ENCODE data around the gene CHD3. TPM values are rescaled to one million over a fixed set of nuclear protein-coding genes. Genes with fewer than 3 reads are reported as not detected.

The CHD3 gene
- polyA plus RNA-seq, 1 of the 3 experiments (the other 2 are of a cell fraction), result 56.2 TPM

- Histone ChIP-seq H3K79me2 (ENCODE audit: insufficient read depth) (no peaks in the 10 kb centered on the region; the same call in 1 of the 2 replicates), H3K27me3 (ENCODE audit: insufficient read depth) (no peaks in the 10 kb centered on the region), H3K9ac (no peak overlapping the region), H3K9me3 (no peaks in the 10 kb centered on the region), H3K9me2 (no peaks in the 10 kb centered on the region), H3K4me3 (ENCODE audit: low read depth in 2 of 2, low read length in 1 of 2) (no peak overlapping the region), H3K36me3 (replicated peaks in 1 of 2; ENCODE audit: control insufficient read depth in 1 of 2, insufficient read depth in 2 of 2, low read length in 1 of 2) (peaks cover 13 to 23% of the 10 kb centered on the region in 2 experiments), H2AFZ (ENCODE audit: low read depth) (no peak overlapping the region), H3K4me2 (no peak overlapping the region), H3F3A (replicated peaks; ENCODE audit: insufficient read depth) (peaks cover 3% of the 10 kb centered on the region), H3K27ac (ENCODE audit: low read depth in 2 of 2, low read length in 1 of 2) (no peak overlapping the region), H4K20me1 (ENCODE audit: insufficient read depth) (no peaks in the 10 kb centered on the region), H3K4me1 (ENCODE audit: control insufficient read depth in 1 of 2, insufficient read depth in 2 of 2, low read depth in 1 of 2, low read length in 1 of 2) (peaks cover 0 to 3% of the 10 kb centered on the region in 2 experiments; a peak in 2 of 4 replicates)
- no peak for DNase-seq
- 91% methylated on average over 5 of the region's 5 CpGs for WGBS (ENCODE audit: low lambda C conversion rate)
- TF ChIP-seq FOXM1 (IDR thresholded peaks at IDR 0.05; ENCODE audit: low read depth) (no peak), FOXJ3 (CRISPR knock-in tag; IDR thresholded peaks at IDR 0.05) (no peak), SIN3A (IDR thresholded peaks at IDR 0.05; ENCODE audit: borderline replicate concordance, low read depth, low read length) (no peak), RFX5 (IDR thresholded peaks at IDR 0.05; ENCODE audit: low read length) (no peak), TCF12 (IDR thresholded peaks at IDR 0.05) (no peak), POLR2AphosphoS5 (IDR thresholded peaks at IDR 0.05; ENCODE audit: low read depth, low read length) (no peak), GABPA (IDR thresholded peaks at IDR 0.05; ENCODE audit: low read depth) (no peak), USF2 (IDR thresholded peaks at IDR 0.05; ENCODE audit: borderline replicate concordance, low read depth, low read length) (no peak), SMC3 (IDR thresholded peaks at IDR 0.05; ENCODE audit: low read depth, low read length) (no peak), MAX (IDR thresholded peaks at IDR 0.05; ENCODE audit: low read depth) (no peak), GATA2 (CRISPR knock-in tag; IDR thresholded peaks at IDR 0.05) (no peak), RCOR1 (IDR thresholded peaks at IDR 0.05; ENCODE audit: low read length) (no peak), EZH2phosphoT487 (IDR thresholded peaks at IDR 0.05; ENCODE audit: borderline replicate concordance, low read depth) (no peak), FOSL2 (IDR thresholded peaks at IDR 0.05; ENCODE audit: borderline replicate concordance, low read depth) (no peak)
- CTCF ChIA-PET, result interaction anchor here (1.0 to 9.9 kb wide), 14 partner anchors 9 to 208 kb away, joined by 3 to 143 read pairs (median 6); no protein-coding TSS in a partner anchor
- POLR2A ChIA-PET, result no interaction called here
Observed at GRCh38 chr17:7864995-7865650, 23.5 kb upstream of the CHD3 start.

GRCh38 chr17:7867881-7868329 is 20.7 kb upstream of the CHD3 start:
- no peak overlapping the region for H2AFZ ChIP-seq (ENCODE audit: low read depth)
- no peak overlapping the region for H3K4me3 ChIP-seq (ENCODE audit: low read depth in 2 of 2, low read length in 1 of 2)
- no peak overlapping the region for H3K4me2 ChIP-seq
- no peaks in the 10 kb centered on the region for H4K20me1 ChIP-seq (ENCODE audit: insufficient read depth)
- ChIA-PET CTCF (interaction anchor here (1.3 to 9.9 kb wide), 4 partner anchors 22 to 122 kb away, joined by 3 to 143 read pairs (median 12); partner anchors contain the start of gene CHD3), POLR2A (interaction anchor here (0.6 kb wide), 1 partner anchor 142 kb away, joined by 4 read pairs; no protein-coding TSS in a partner anchor)
- H3K4me1 ChIP-seq (ENCODE audit: control insufficient read depth in 1 of 2, insufficient read depth in 2 of 2, low read depth in 1 of 2, low read length in 1 of 2), result peaks cover 0 to 3% of the 10 kb centered on the region in 2 experiments; a peak in 2 of 4 replicates
- H3K36me3 ChIP-seq (replicated peaks in 1 of 2; ENCODE audit: control insufficient read depth in 1 of 2, insufficient read depth in 2 of 2, low read length in 1 of 2), result peaks cover 11 to 20% of the 10 kb centered on the region in 2 experiments
- no peak overlapping the region for H3K27ac ChIP-seq (ENCODE audit: low read depth in 2 of 2, low read length in 1 of 2)
- no peak for DNase-seq
- H3K9me3 ChIP-seq, result no peaks in the 10 kb centered on the region
- H3K9ac ChIP-seq, result no peak overlapping the region
- H3K9me2 ChIP-seq, result no peaks in the 10 kb centered on the region
- H3K79me2 ChIP-seq (ENCODE audit: insufficient read depth), result no peaks in the 10 kb centered on the region; the same call in 1 of the 2 replicates
- no peaks in the 10 kb centered on the region for H3K27me3 ChIP-seq (ENCODE audit: insufficient read depth)
- H3F3A ChIP-seq (replicated peaks; ENCODE audit: insufficient read depth), result peaks cover 6% of the 10 kb centered on the region
- 91% methylated on average over 5 of the region's 5 CpGs for WGBS (ENCODE audit: low lambda C conversion rate)
- no peak for TF ChIP-seq USF1 (IDR thresholded peaks at IDR 0.05; ENCODE audit: borderline replicate concordance, low read depth)
- TF ChIP-seq FOXJ3 (CRISPR knock-in tag; IDR thresholded peaks at IDR 0.05), result no peak
- no peak for TF ChIP-seq SIN3A (IDR thresholded peaks at IDR 0.05; ENCODE audit: borderline replicate concordance, low read depth, low read length)
- no peak for TF ChIP-seq FOXM1 (IDR thresholded peaks at IDR 0.05; ENCODE audit: low read depth)
- TF ChIP-seq ZBTB33 (IDR thresholded peaks at IDR 0.05; ENCODE audit: borderline replicate concordance, low read depth), result no peak
- TF ChIP-seq EZH2phosphoT487 (IDR thresholded peaks at IDR 0.05; ENCODE audit: borderline replicate concordance, low read depth), result no peak
- no peak for TF ChIP-seq CTCF (IDR thresholded peaks at IDR 0.05)
- TF ChIP-seq JUND (IDR thresholded peaks at IDR 0.05), result no peak
- TF ChIP-seq TCF12 (IDR thresholded peaks at IDR 0.05), result no peak
- no peak for TF ChIP-seq MXI1 (IDR thresholded peaks at IDR 0.05; ENCODE audit: low read depth, low read length)
- no peak for TF ChIP-seq ELF1 (IDR thresholded peaks at IDR 0.05)
- TF ChIP-seq NFIC (IDR thresholded peaks at IDR 0.05; ENCODE audit: borderline replicate concordance), result no peak

All from SK-N-SH (cell line).